ENCODE measurements around the gene RNF5. TPM values are rescaled to one million over a fixed set of nuclear protein-coding genes. Genes with fewer than 3 reads are reported as not detected.

Gene RNF5
- total RNA-seq, 3 donors from 2014 or later = 56.3 to 78.0 (median 70.5) TPM

GRCh38 chr6:32224696-32225095 is 46.5 kb downstream of the RNF5 start:
- Histone ChIP-seq H3K36me3 (no peaks in the 10 kb centered on the region), H3K27me3 (no peaks in the 10 kb centered on the region), H3K4me1 (no peaks in the 10 kb centered on the region), H3K27ac (peak overlapping the region; percentile 66 to 89), H3K9me3 (no peaks in the 10 kb centered on the region), H3K4me3 (no peak overlapping the region)
- no peak for TF ChIP-seq CTCF (IDR thresholded peaks at IDR 0.05)
- TF ChIP-seq POLR2A (IDR thresholded peaks at IDR 0.05) = no peak
- TF ChIP-seq POLR2AphosphoS5 (IDR thresholded peaks at IDR 0.05) = no peak
- no peak for DNase-seq (ENCODE audit: low spot score in 2 of 2)
- intact Hi-C loops (cut with DNase I; ENCODE audit: low total_unique reads) = no loop called here

- no peaks in the 10 kb centered on the region for H3K27me3 ChIP-seq
- no peaks in the 10 kb centered on the region for H3K9me3 ChIP-seq
- TF ChIP-seq CTCF (IDR thresholded peaks at IDR 0.05) (no peak), POLR2A (IDR thresholded peaks at IDR 0.05) (no peak), POLR2AphosphoS5 (IDR thresholded peaks at IDR 0.05) (no peak)
- no peaks in the 10 kb centered on the region for H3K4me1 ChIP-seq
- no peaks in the 10 kb centered on the region for H3K36me3 ChIP-seq
- DNase-seq (ENCODE audit: low spot score in 2 of 2) = no peak
- H3K4me3 ChIP-seq = no peak overlapping the region
- H3K27ac ChIP-seq = no peak overlapping the region
- intact Hi-C loops (cut with DNase I; ENCODE audit: low total_unique reads) = no loop called here
These were observed 48.2 kb downstream of the RNF5 start for GRCh38 chr6:32226434-32226833.

Other genes starting within 250 kb of the RNF5 start
- gene CFB, start 232.3 kb upstream of the RNF5 start, total RNA-seq = 100 to 1,000 TPM in 2 of 3 donors, 10 to 100 TPM in 1; 36.3 to 177 (median 130) TPM
- gene NELFE, start 219.4 kb upstream of the RNF5 start, total RNA-seq = 10 to 100 TPM; 77.3 to 92.7 (median 90.1) TPM
- gene SKIC2, start 219.2 kb upstream of the RNF5 start, total RNA-seq = 10 to 100 TPM; 30.7 to 46.5 (median 43.9) TPM
- 10 to 100 TPM; 12.0 to 28.4 (median 22.0) TPM for gene DXO, start 206.3 kb upstream of the RNF5 start, total RNA-seq
- gene C4A, start 196.3 kb upstream of the RNF5 start, total RNA-seq = 100 to 1,000 TPM in 2 of 3 donors, 1 to 10 TPM in 1; 7.2 to 275 (median 230) TPM
- gene C4B, start 163.6 kb upstream of the RNF5 start, total RNA-seq = 100 to 1,000 TPM in 2 of 3 donors, 1 to 10 TPM in 1; 5.6 to 323 (median 298) TPM
- 10 to 100 TPM in 1 of 3 donors, 1 to 10 TPM in 1, not detected in 1; 1.6 to 14.1 TPM for gene CYP21A2, start 140.0 kb upstream of the RNF5 start, total RNA-seq
- 100 to 1,000 TPM in 1 of 3 donors, 10 to 100 TPM in 2; 32.9 to 109 (median 89.8) TPM for gene TNXB, start 69.1 kb upstream of the RNF5 start, total RNA-seq
- 10 to 100 TPM; 37.0 to 44.8 (median 43.6) TPM for gene ATF6B, start 50.2 kb upstream of the RNF5 start, total RNA-seq
- 1 to 10 TPM; 2.6 to 4.1 (median 2.7) TPM for gene FKBPL, start 48.1 kb upstream of the RNF5 start, total RNA-seq
- 1 to 10 TPM in 2 of 3 donors, under 1 TPM in 1; 0.48 to 2.8 (median 1.3) TPM for gene PRRT1, start 26.5 kb upstream of the RNF5 start, total RNA-seq
- gene PPT2, start 24.3 kb upstream of the RNF5 start, total RNA-seq = 10 to 100 TPM; 18.4 to 59.6 (median 28.5) TPM
- gene EGFL8, start 13.8 kb upstream of the RNF5 start, total RNA-seq = 10 to 100 TPM; 10.2 to 19.6 (median 11.8) TPM
- 10 to 100 TPM; 25.8 to 33.8 (median 30.6) TPM for gene AGPAT1, start 2.3 kb upstream of the RNF5 start, total RNA-seq
- 1 to 10 TPM; 1.3 to 2.6 (median 1.8) TPM for gene AGER, start 5.8 kb downstream of the RNF5 start, total RNA-seq
- gene PBX2, start 11.8 kb downstream of the RNF5 start, total RNA-seq = 10 to 100 TPM; 32.3 to 61.6 (median 48.5) TPM
- gene GPSM3, start 14.2 kb downstream of the RNF5 start, total RNA-seq = 10 to 100 TPM in 2 of 3 donors, 1 to 10 TPM in 1; 8.2 to 18.2 (median 11.3) TPM
- gene NOTCH4, start 45.7 kb downstream of the RNF5 start, total RNA-seq = 10 to 100 TPM; 20.8 to 47.9 (median 23.8) TPM
- gene TSBP1, start 193.5 kb downstream of the RNF5 start, total RNA-seq = not detected
- gene BTNL2, start 228.8 kb downstream of the RNF5 start, total RNA-seq = not detected